Panc1 (cell line): ENCODE measurements around the gene AUNIP. TPM values are rescaled to one million over a fixed set of nuclear protein-coding genes. Genes with fewer than 3 reads are reported as not detected.

Experiments used
- ATAC-seq: fragments of 200-7000 bp; cut with Tn5 transposase; 2 replicates; pipeline ENCODE4 v1.9.1; 2020; ENCODE audit warnings: mild to moderate bottlenecking, moderate library complexity
- BruUV-seq: library from RNA; stranded (reverse); fragments of 400-500 nt; replicated peaks from 2 replicates; lab custom pipeline; 2021; lab: Mats Ljungman, UMichigan
- CTCF ChIA-PET: fragments of 300-600 bp; sonication (Branson Sonifier 250); formaldehyde crosslinking; loops from one replicate; lab custom pipeline; 2022; ENCODE audit warnings: antibody characterized with exemption; lab: Charles Lee
- POLR2A ChIA-PET: fragments of 300-600 bp; sonication (Branson Sonifier 250); formaldehyde crosslinking; loops from one replicate; lab custom pipeline; 2022; ENCODE audit warnings: antibody characterized with exemption; lab: Charles Lee
- DNase-seq: peaks from one replicate; pipeline ENCODE4 v3.0.0-alpha.2; 2010; ENCODE audit warnings: low read depth, low spot score
- H3K27ac ChIP-seq: 2 replicates; pipeline ENCODE4 v1.5.1; 2011; ENCODE audit warnings: mild to moderate bottlenecking, low read length, inconsistent platforms
- H3K27me3 ChIP-seq: fragments of 200-500 bp; sonication (Bioruptor generic); 2 replicates; pipeline ENCODE4 v1.6.0; 2014; ENCODE audit warnings: low read length, inconsistent platforms; ENCODE audit not compliant: control insufficient read depth, insufficient read depth
- H3K36me3 ChIP-seq: fragments of 200-500 bp; sonication (Bioruptor generic); 2 replicates; pipeline ENCODE4 v1.5.1; 2014; ENCODE audit warnings: inconsistent platforms, mild to moderate bottlenecking, low read length, moderate library complexity; ENCODE audit not compliant: control insufficient read depth, insufficient read depth
- H3K4me1 ChIP-seq: 2 replicates; pipeline ENCODE4 v1.5.1; 2011; ENCODE audit warnings: inconsistent platforms, mild to moderate bottlenecking, low read length, moderate library complexity; ENCODE audit not compliant: control insufficient read depth, insufficient read depth
- H3K4me3 ChIP-seq, 2 experiments: 2 replicates each; pipeline ENCODE4 v1.5.1; 2011 to 2012; ENCODE audit warnings: low read depth in 2 of 2, low read length in 2 of 2, mild to moderate bottlenecking in 2 of 2, inconsistent platforms in 1 of 2, moderate library complexity in 1 of 2
- H3K9me3 ChIP-seq: fragments of 200-500 bp; sonication (Bioruptor generic); 2 replicates; pipeline ENCODE4 v1.5.1; 2014; ENCODE audit warnings: low read depth, mild to moderate bottlenecking, inconsistent platforms, low read length, moderate library complexity; ENCODE audit not compliant: control insufficient read depth, insufficient read depth
- POLR2AphosphoS5 ChIP-seq: IDR thresholded peaks from 2 replicates; pipeline ENCODE4 v1.6.1; 2012; ENCODE audit warnings: mild to moderate bottlenecking, low read depth, low read length, moderate library complexity
- SIN3A ChIP-seq: IDR thresholded peaks from 2 replicates; pipeline ENCODE4 v1.6.1; 2012; ENCODE audit warnings: low read depth, mild to moderate bottlenecking, low read length, moderate library complexity, borderline replicate concordance; ENCODE audit not compliant: insufficient read depth
- TCF7L2 ChIP-seq: IDR thresholded peaks from 2 replicates; pipeline ENCODE4 v1.6.1; 2011; ENCODE audit warnings: mild to moderate bottlenecking, low read depth, low read length, inconsistent platforms
- in situ Hi-C: cut with HindIII; loops from 2 replicates; pipeline ENCODE4 v1.10.0; 2016; ENCODE audit warnings: low sequenced_read_pairs, low pct_unique_long_range_greater_than_20kb
- intact Hi-C: fragments of 100-400 bp; cut with micrococcal nuclease; formaldehyde crosslinking; loops from one replicate; pipeline ENCODE4 v1.10.0; 2022; ENCODE audit not compliant: unreplicated experiment
- total RNA-seq: library from RNA; stranded (reverse); gene quantifications from one replicate; pipeline ENCODE4 v1.2.1, GENCODE V29; 2021; ENCODE audit not compliant: unreplicated experiment
- TF ChIP-seq, protein P1 (sequence below): fragments of 450-650 bp; IDR thresholded peaks from 2 replicates; pipeline ENCODE4 v1.5.1; 2017; ENCODE audit warnings: mild to moderate bottlenecking
- TF ChIP-seq, protein P2 (sequence below), 2 experiments: IDR thresholded peaks; 2 replicates each; pipeline ENCODE4 v1.6.1; 2011 to 2012; ENCODE audit warnings: low read depth in 2 of 2, control low read depth in 1 of 2, low read length in 1 of 2, mild to moderate bottlenecking in 1 of 2, moderate library complexity in 1 of 2; ENCODE audit not compliant: insufficient read depth in 1 of 2

AUNIP gene
- total RNA-seq, 1 experiment from 2014 or later, result 12.2 TPM

DNA sequence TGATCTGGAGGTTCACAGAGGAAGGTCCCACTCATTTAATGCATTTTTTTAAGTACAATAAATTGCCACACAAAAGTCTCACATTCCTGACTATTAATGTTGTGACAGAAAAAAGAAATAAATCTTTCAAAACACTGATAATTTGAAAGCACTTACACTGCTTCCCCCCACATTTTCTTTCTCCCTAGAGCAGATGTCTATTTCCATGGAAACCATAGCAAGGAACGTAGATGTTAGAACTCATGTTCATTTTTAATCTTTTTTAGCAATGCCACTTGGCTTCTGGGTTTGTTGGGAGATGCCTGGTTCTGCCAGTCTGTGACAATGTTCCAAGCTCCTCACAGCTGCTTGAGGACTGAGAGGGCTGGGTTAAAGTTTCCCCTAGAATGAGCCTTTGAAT is 48.9 kb upstream of the AUNIP start:
- BruUV-seq, result no TSS peak
- Histone ChIP-seq H3K9me3 (no peaks in the 10 kb centered on the region), H3K4me3 (no peak overlapping the region), H3K36me3 (peaks cover 10% of the 10 kb centered on the region), H3K4me1 (peaks cover 14% of the 10 kb centered on the region), H3K27me3 (no peaks in the 10 kb centered on the region), H3K27ac (no peak overlapping the region)
- intact Hi-C loops (no loop called here), in situ Hi-C loops (no loop called here)
- ATAC-seq (no peak), DNase-seq (no peak)
- ChIA-PET POLR2A (interaction anchor here (0.6 kb wide), 1 partner anchor 126 kb away, joined by 6 read pairs; no protein-coding TSS in a partner anchor), CTCF (no interaction called here)
- TF ChIP-seq, protein P1, sequence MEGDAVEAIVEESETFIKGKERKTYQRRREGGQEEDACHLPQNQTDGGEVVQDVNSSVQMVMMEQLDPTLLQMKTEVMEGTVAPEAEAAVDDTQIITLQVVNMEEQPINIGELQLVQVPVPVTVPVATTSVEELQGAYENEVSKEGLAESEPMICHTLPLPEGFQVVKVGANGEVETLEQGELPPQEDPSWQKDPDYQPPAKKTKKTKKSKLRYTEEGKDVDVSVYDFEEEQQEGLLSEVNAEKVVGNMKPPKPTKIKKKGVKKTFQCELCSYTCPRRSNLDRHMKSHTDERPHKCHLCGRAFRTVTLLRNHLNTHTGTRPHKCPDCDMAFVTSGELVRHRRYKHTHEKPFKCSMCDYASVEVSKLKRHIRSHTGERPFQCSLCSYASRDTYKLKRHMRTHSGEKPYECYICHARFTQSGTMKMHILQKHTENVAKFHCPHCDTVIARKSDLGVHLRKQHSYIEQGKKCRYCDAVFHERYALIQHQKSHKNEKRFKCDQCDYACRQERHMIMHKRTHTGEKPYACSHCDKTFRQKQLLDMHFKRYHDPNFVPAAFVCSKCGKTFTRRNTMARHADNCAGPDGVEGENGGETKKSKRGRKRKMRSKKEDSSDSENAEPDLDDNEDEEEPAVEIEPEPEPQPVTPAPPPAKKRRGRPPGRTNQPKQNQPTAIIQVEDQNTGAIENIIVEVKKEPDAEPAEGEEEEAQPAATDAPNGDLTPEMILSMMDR, result no peak
- TF ChIP-seq POLR2AphosphoS5, result no peak

DNA sequence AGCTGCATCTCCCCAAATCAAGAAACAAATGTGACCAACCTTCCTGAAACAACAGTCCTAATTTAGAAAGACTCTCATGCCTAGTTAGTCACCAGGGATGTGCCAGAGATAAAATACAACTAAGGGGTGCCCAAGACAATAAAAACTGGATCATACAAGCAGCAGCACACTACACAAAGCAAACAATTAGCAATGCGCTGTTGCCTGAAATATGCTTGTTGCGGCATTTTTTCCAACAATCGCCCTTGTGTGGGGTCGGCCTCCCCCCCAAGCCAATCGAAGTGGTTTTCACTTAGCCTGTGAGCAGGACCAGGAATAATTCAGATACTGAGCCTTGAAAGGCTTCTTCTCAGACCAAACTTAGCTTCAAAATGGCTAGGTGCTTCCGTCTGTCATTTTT is 48.3 kb upstream of the AUNIP start:
- peaks cover 16% of the 10 kb centered on the region for H3K36me3 ChIP-seq
- BruUV-seq, result no TSS peak
- intact Hi-C loops (no loop called here), in situ Hi-C loops (no loop called here)
- CTCF ChIA-PET, result no interaction called here
- TF ChIP-seq, protein P1, result no peak
- no peak for TF ChIP-seq SIN3A
- TF ChIP-seq TCF7L2, result no peak
- no peak for TF ChIP-seq POLR2AphosphoS5
- TF ChIP-seq, protein P2, sequence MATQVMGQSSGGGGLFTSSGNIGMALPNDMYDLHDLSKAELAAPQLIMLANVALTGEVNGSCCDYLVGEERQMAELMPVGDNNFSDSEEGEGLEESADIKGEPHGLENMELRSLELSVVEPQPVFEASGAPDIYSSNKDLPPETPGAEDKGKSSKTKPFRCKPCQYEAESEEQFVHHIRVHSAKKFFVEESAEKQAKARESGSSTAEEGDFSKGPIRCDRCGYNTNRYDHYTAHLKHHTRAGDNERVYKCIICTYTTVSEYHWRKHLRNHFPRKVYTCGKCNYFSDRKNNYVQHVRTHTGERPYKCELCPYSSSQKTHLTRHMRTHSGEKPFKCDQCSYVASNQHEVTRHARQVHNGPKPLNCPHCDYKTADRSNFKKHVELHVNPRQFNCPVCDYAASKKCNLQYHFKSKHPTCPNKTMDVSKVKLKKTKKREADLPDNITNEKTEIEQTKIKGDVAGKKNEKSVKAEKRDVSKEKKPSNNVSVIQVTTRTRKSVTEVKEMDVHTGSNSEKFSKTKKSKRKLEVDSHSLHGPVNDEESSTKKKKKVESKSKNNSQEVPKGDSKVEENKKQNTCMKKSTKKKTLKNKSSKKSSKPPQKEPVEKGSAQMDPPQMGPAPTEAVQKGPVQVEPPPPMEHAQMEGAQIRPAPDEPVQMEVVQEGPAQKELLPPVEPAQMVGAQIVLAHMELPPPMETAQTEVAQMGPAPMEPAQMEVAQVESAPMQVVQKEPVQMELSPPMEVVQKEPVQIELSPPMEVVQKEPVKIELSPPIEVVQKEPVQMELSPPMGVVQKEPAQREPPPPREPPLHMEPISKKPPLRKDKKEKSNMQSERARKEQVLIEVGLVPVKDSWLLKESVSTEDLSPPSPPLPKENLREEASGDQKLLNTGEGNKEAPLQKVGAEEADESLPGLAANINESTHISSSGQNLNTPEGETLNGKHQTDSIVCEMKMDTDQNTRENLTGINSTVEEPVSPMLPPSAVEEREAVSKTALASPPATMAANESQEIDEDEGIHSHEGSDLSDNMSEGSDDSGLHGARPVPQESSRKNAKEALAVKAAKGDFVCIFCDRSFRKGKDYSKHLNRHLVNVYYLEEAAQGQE (IDR thresholded peaks at IDR 0.05; ENCODE audit: insufficient read depth in 1 of 2, low read depth in 2 of 2, low read length in 1 of 2), result no peak
- H3K9me3 ChIP-seq, result no peaks in the 10 kb centered on the region
- no peaks in the 10 kb centered on the region for H3K27me3 ChIP-seq
- POLR2A ChIA-PET, result interaction anchor here (0.6 kb wide), 1 partner anchor 127 kb away, joined by 6 read pairs; no protein-coding TSS in a partner anchor
- H3K4me1 ChIP-seq, result peaks cover 16% of the 10 kb centered on the region
- DNase-seq (no peak), ATAC-seq (no peak)
- no peak overlapping the region for H3K4me3 ChIP-seq
- no peak overlapping the region for H3K27ac ChIP-seq
